ENCODE results near the gene FXYD1.

DNA sequence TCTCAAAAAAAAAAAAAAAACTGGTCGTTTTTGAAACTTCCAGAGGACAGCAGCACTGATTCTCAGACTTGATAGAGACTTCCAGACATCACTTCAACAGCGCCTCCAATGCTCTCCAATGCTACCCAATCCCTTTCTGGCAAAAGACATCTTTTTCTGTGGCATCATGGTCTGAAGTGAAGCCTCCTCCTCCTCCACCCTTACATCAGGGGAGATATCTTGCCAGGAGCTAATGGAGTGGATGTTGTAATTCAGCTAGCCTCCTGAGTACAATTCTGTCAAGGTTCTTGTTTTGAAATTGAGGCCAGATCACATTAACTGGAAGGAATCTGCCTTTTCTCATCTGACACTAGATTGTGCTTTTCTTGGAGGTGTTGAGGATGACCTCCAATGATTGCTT lies 40.1 kb downstream of the FXYD1 start:
- TF ChIP-seq, protein P1, sequence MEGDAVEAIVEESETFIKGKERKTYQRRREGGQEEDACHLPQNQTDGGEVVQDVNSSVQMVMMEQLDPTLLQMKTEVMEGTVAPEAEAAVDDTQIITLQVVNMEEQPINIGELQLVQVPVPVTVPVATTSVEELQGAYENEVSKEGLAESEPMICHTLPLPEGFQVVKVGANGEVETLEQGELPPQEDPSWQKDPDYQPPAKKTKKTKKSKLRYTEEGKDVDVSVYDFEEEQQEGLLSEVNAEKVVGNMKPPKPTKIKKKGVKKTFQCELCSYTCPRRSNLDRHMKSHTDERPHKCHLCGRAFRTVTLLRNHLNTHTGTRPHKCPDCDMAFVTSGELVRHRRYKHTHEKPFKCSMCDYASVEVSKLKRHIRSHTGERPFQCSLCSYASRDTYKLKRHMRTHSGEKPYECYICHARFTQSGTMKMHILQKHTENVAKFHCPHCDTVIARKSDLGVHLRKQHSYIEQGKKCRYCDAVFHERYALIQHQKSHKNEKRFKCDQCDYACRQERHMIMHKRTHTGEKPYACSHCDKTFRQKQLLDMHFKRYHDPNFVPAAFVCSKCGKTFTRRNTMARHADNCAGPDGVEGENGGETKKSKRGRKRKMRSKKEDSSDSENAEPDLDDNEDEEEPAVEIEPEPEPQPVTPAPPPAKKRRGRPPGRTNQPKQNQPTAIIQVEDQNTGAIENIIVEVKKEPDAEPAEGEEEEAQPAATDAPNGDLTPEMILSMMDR (IDR thresholded peaks at IDR 0.05; ENCODE audit: low read depth, low read length, missing input control): no peak
- TF ChIP-seq TAF1 (conservative IDR thresholded peaks at IDR 0.05): no peak
